A549 (cell line): Measurements from ENCODE around the gene ABI3BP. TPM values are rescaled to one million over a fixed set of nuclear protein-coding genes. Genes with fewer than 3 reads are reported as not detected.

ENCODE experiments used
- ATAC-seq, 2 experiments: fragments of 200-7000 bp in 1 of 2; fragments of >200 bp in 1 of 2; cut with Nextera tagmentation in 1 of 2; cut with Tn5 transposase in 1 of 2; 3 replicates each; pipeline versions ENCODE4 v1.8.0 to v1.9.1; 2018 to 2020; ENCODE audit warnings: mild to moderate bottlenecking in 1 of 2, moderate library complexity in 1 of 2
- CTCF ChIA-PET: fragments of 300-600 bp; sonication (Branson Sonifier 250); formaldehyde crosslinking; extraction: SDS; loops from one replicate; lab custom pipeline; 2021; ENCODE audit warnings: antibody characterized with exemption, inconsistent platforms; lab: Yijun Ruan, JAX
- POLR2A ChIA-PET: fragments of 350-600 bp; formaldehyde crosslinking; extraction: SDS; loops from one replicate; lab custom pipeline; 2021; ENCODE audit warnings: antibody characterized with exemption, inconsistent platforms; lab: Yijun Ruan, JAX
- DNase-seq, 2 experiments: peaks; one replicate each; pipeline versions ENCODE4 v3.0.0 to v3.0.0-alpha.2; 2011 to 2016; ENCODE audit warnings: low read depth in 1 of 2, low spot score in 1 of 2
- FAIRE-seq: peaks from 2 replicates; lab custom pipeline; 2011; peaks lifted over from hg19 to GRCh38; lab: Jason Lieb, UNC
- H3K27ac ChIP-seq, 2 experiments: fragments of >200 bp; sonication (Bioruptor Twin); formaldehyde crosslinking; 3 replicates each; pipeline ENCODE4 v1.5.1; 2016 to 2017
- H3K4me1 ChIP-seq: fragments of >200 bp; sonication (Bioruptor Twin); formaldehyde crosslinking; 3 replicates; pipeline ENCODE4 v1.6.1; 2016
- H3K4me2 ChIP-seq: fragments of >200 bp; sonication (Bioruptor Twin); formaldehyde crosslinking; 3 replicates; pipeline ENCODE4 v1.6.1; 2016
- H3K4me3 ChIP-seq: fragments of >200 bp; sonication (Bioruptor Twin); formaldehyde crosslinking; 3 replicates; pipeline ENCODE4 v1.5.1; 2016
- H3K9me3 ChIP-seq: fragments of >200 bp; sonication (Bioruptor Twin); formaldehyde crosslinking; 3 replicates; pipeline ENCODE4 v1.6.1; 2016
- BCL3 ChIP-seq: fragments of >200 bp; sonication (Bioruptor Twin); formaldehyde crosslinking; IDR thresholded peaks from 3 replicates; pipeline ENCODE4 v1.6.1; 2016
- BHLHE40 ChIP-seq: IDR thresholded peaks from 2 replicates; pipeline ENCODE4 v1.6.1; 2012; ENCODE audit warnings: low read depth, low read length, inconsistent platforms
- CBX8 ChIP-seq: fragments of 200-600 bp; sonication (generic); IDR thresholded peaks from 2 replicates; pipeline ENCODE4 v1.6.1; 2016
- CTCF ChIP-seq: fragments of >200 bp; sonication (Bioruptor Twin); formaldehyde crosslinking; IDR thresholded peaks from 3 replicates; pipeline ENCODE4 v1.5.1; 2016
- EHMT2 ChIP-seq: fragments of 200-600 bp; sonication (generic); IDR thresholded peaks from 2 replicates; pipeline ENCODE4 v1.6.1; 2016; ENCODE audit warnings: antibody characterized with exemption, low read depth, mild to moderate bottlenecking, moderate library complexity
- ELK1 ChIP-seq: fragments of 150-350 bp; IDR thresholded peaks from 2 replicates; pipeline ENCODE4 v1.6.1; 2014; ENCODE audit warnings: low read depth, mild to moderate bottlenecking, low read length
- ESRRA ChIP-seq: fragments of 150-350 bp; IDR thresholded peaks from 2 replicates; pipeline ENCODE4 v1.6.1; 2014; ENCODE audit warnings: mild to moderate bottlenecking, low read length, borderline replicate concordance
- FOSB ChIP-seq: fragments of 250-450 bp; sonication (Bioruptor Pico); IDR thresholded peaks from 2 replicates; pipeline ENCODE4 v1.5.0; 2020; ENCODE audit warnings: mild to moderate bottlenecking, moderate library complexity
- FOXS1 ChIP-seq: fragments of 250-450 bp; sonication (Bioruptor Pico); IDR thresholded peaks from 2 replicates; pipeline ENCODE4 v1.5.0; 2020; ENCODE audit warnings: mild to moderate bottlenecking, moderate library complexity
- GATA3 ChIP-seq: IDR thresholded peaks from 2 replicates; pipeline ENCODE4 v1.6.1; 2012; ENCODE audit warnings: borderline replicate concordance
- HDAC2 ChIP-seq: fragments of 200-600 bp; sonication (generic); IDR thresholded peaks from 2 replicates; pipeline ENCODE4 v1.6.1; 2016
- HES2 ChIP-seq: fragments of >200 bp; sonication (Bioruptor Twin); formaldehyde crosslinking; IDR thresholded peaks from 2 replicates; pipeline ENCODE4 v1.6.1; 2016
- HMGXB4 ChIP-seq: fragments of 250-450 bp; sonication (Bioruptor Pico); IDR thresholded peaks from 2 replicates; pipeline ENCODE4 v1.5.0; 2021; ENCODE audit warnings: mild to moderate bottlenecking, moderate library complexity, borderline replicate concordance
- HOXA7 ChIP-seq: fragments of 250-450 bp; sonication (Bioruptor Pico); IDR thresholded peaks from 2 replicates; pipeline ENCODE4 v1.5.0; 2020; ENCODE audit warnings: mild to moderate bottlenecking, moderate library complexity
- HOXB13 ChIP-seq: fragments of 250-450 bp; sonication (Bioruptor Pico); IDR thresholded peaks from 2 replicates; pipeline ENCODE4 v1.5.0; 2020; ENCODE audit warnings: low read depth, mild to moderate bottlenecking, moderate library complexity
- JUNB ChIP-seq: fragments of >200 bp; sonication (Bioruptor Twin); formaldehyde crosslinking; IDR thresholded peaks from 2 replicates; pipeline ENCODE4 v1.6.1; 2016
- MAZ ChIP-seq: fragments of 150-350 bp; IDR thresholded peaks from 2 replicates; pipeline ENCODE4 v1.6.1; 2014; ENCODE audit warnings: antibody characterized with exemption, low read depth, low read length, borderline replicate concordance
- NFE2L2 ChIP-seq: fragments of 150-350 bp; conservative IDR thresholded peaks from 2 replicates; pipeline ENCODE4 v1.6.1; 2014; ENCODE audit warnings: low read length
- NR3C1 ChIP-seq: fragments of >200 bp; sonication (Bioruptor Twin); formaldehyde crosslinking; IDR thresholded peaks from 3 replicates; pipeline ENCODE4 v1.6.1; 2017
- PHF8 ChIP-seq: fragments of 200-600 bp; sonication (generic); IDR thresholded peaks from 2 replicates; pipeline ENCODE4 v1.6.1; 2016; ENCODE audit warnings: low read depth, mild to moderate bottlenecking, antibody characterized with exemption, moderate library complexity, borderline replicate concordance
- POLR2AphosphoS2 ChIP-seq: conservative IDR thresholded peaks from 2 replicates; pipeline ENCODE4 v1.6.1; 2012; ENCODE audit warnings: low read length, improper control_type of control experiment, inconsistent platforms
- RAD21 ChIP-seq, 2 experiments: fragments of >200 bp in 1 of 2; sonication (Bioruptor Twin) in 1 of 2; formaldehyde crosslinking in 1 of 2; IDR thresholded peaks in 1 of 2; conservative IDR thresholded peaks in 1 of 2; 2 replicates in 1 of 2; 3 replicates in 1 of 2; pipeline ENCODE4 v1.6.1; 2012 to 2018; ENCODE audit warnings: inconsistent platforms in 1 of 2
- RCOR1 ChIP-seq: fragments of 150-350 bp; IDR thresholded peaks from 2 replicates; pipeline ENCODE4 v1.6.1; 2014; ENCODE audit warnings: antibody characterized with exemption, low read length, low read depth
- SMC3 ChIP-seq: fragments of >200 bp; sonication (Bioruptor Twin); formaldehyde crosslinking; IDR thresholded peaks from 3 replicates; pipeline ENCODE4 v1.6.1; 2018; ENCODE audit warnings: inconsistent platforms
- TFCP2L1 ChIP-seq: fragments of 250-450 bp; sonication (Bioruptor Pico); IDR thresholded peaks from 2 replicates; pipeline ENCODE4 v1.5.0; 2021; ENCODE audit warnings: mild to moderate bottlenecking
- ZNF302 ChIP-seq: fragments of 250-450 bp; sonication (Bioruptor Pico); IDR thresholded peaks from 2 replicates; pipeline ENCODE4 v1.9.0; 2021; ENCODE audit warnings: inconsistent platforms, mild to moderate bottlenecking, moderate library complexity
- WGBS: methylation state at CpG from one replicate; pipeline ENCODE4 v1.1.6; 2017; ENCODE audit errors: missing lambda C conversion rate; 5-methylcytosine and 5-hydroxymethylcytosine counted together
- polyA plus RNA-seq, 4 experiments: library from polyadenylated mRNA; depleted of rRNA in 3 of 4; stranded (reverse); fragments of >200 nt; fragmentation: RNase III in 1 of 4; extraction: RNeasy Plus Mini Kit Qiagen cat#74134 plus additional on column Dnase treatment in 1 of 4; gene quantifications; 2 replicates in 3 of 4; 3 replicates in 1 of 4; pipeline ENCODE4 v1.2.3, GENCODE V29; 2011 to 2017
- TF ChIP-seq, protein P1 (sequence below): IDR thresholded peaks from 2 replicates; pipeline ENCODE4 v1.6.1; 2012

ABI3BP gene
- polyA plus RNA-seq, 2 of the 4 experiments (the other 2 are of a cell fraction): 1.3 to 1.8 TPM

GRCh38 chr3:101037613-101038012, 44.4 kb upstream of the ABI3BP start:
- FAIRE-seq: no peak
- Histone ChIP-seq H3K9me3 (peaks cover 20% of the 10 kb centered on the region; the same call in 2 of the 3 replicates), H3K4me2 (no peak overlapping the region), H3K4me1 (peaks cover 19% of the 10 kb centered on the region), H3K27ac (peak overlapping the region; percentile 59 to 83; a peak in 5 of 6 replicates), H3K4me3 (no peak overlapping the region)
- DNase-seq: no peak
- POLR2A ChIA-PET: no interaction called here
- CTCF ChIA-PET: no interaction called here
- no peak for ATAC-seq
- 93% methylated on average over 5 of the region's 5 CpGs for WGBS
- TF ChIP-seq FOXS1 (no peak), FOSB (no peak)

GRCh38 chr3:101036676-101037075, 43.5 kb upstream of the ABI3BP start:
- Histone ChIP-seq H3K9me3 (peaks cover 27% of the 10 kb centered on the region), H3K4me1 (peaks cover 19% of the 10 kb centered on the region)
- DNase-seq (no peak), FAIRE-seq (no peak), ATAC-seq (peak; percentile 59 to 63; a peak in 5 of 6 replicates)
- CTCF ChIA-PET: interaction anchor here (1.4 kb wide), 1 partner anchor 159 kb away, joined by 4 read pairs; no protein-coding TSS in a partner anchor
- POLR2A ChIA-PET: interaction anchor here (0.8 to 1.1 kb wide), 3 partner anchors 29 to 46 kb away, joined by 3 read pairs; no protein-coding TSS in a partner anchor
- no peak for TF ChIP-seq BCL3
- TF ChIP-seq CTCF: no peak
- TF ChIP-seq GATA3: no peak
- no peak for TF ChIP-seq MAZ
- TF ChIP-seq NFE2L2: no peak
- no peak for TF ChIP-seq TFCP2L1 (CRISPR knock-in tag)
- no peak for TF ChIP-seq JUNB
- TF ChIP-seq FOSB: no peak
- no peak for TF ChIP-seq ZNF302 (CRISPR knock-in tag)
- TF ChIP-seq NR3C1: no peak
- TF ChIP-seq, protein P1, sequence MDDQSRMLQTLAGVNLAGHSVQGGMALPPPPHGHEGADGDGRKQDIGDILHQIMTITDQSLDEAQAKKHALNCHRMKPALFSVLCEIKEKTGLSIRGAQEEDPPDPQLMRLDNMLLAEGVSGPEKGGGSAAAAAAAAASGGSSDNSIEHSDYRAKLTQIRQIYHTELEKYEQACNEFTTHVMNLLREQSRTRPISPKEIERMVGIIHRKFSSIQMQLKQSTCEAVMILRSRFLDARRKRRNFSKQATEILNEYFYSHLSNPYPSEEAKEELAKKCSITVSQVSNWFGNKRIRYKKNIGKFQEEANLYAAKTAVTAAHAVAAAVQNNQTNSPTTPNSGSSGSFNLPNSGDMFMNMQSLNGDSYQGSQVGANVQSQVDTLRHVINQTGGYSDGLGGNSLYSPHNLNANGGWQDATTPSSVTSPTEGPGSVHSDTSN: no peak
- TF ChIP-seq SMC3: no peak
- no peak for TF ChIP-seq RCOR1
- TF ChIP-seq BHLHE40: no peak
- no peak for TF ChIP-seq PHF8
- TF ChIP-seq, all 56 proteins: peak for 0
- WGBS: 32% methylated on average over 3 of the region's 3 CpGs
- Histone ChIP-seq H3K4me2 (peak overlapping the region; percentile 52), H3K27ac (peak overlapping the region; percentile 83 to 91), H3K4me3 (no peak overlapping the region)

- H3K27ac ChIP-seq: peak overlapping the region; percentile 83 to 91
- POLR2A ChIA-PET: interaction anchor here (0.8 to 1.1 kb wide), 4 partner anchors 29 to 161 kb away, joined by 3 read pairs; no protein-coding TSS in a partner anchor
- 0% methylated on average over 1 of the region's 1 CpG for WGBS
- H3K4me2 ChIP-seq: peak overlapping the region; percentile 52
- peaks cover 30% of the 10 kb centered on the region for H3K9me3 ChIP-seq
- CTCF ChIA-PET: interaction anchor here (1.4 kb wide), 1 partner anchor 160 kb away, joined by 4 read pairs; no protein-coding TSS in a partner anchor
- peaks cover 19% of the 10 kb centered on the region for H3K4me1 ChIP-seq
- DNase-seq: peak; percentile 18 to 84
- H3K4me3 ChIP-seq: no peak overlapping the region
- FAIRE-seq: peak; percentile 99
- peak; percentile 96 for ATAC-seq
- TF ChIP-seq ESRRA (no peak), RAD21 (conservative IDR thresholded peaks at IDR 0.05 in 1 of 2, IDR thresholded peaks at IDR 0.05 in 1 of 2) (peak; percentile 25 to 49; a peak in 2 of 5 replicates), HOXA7 (CRISPR knock-in tag) (no peak), HMGXB4 (CRISPR knock-in tag) (no peak), POLR2AphosphoS2 (no peak), HOXB13 (CRISPR knock-in tag) (no peak; the same call in 1 of the 2 replicates), ELK1 (no peak), HES2 (0 out of 2 replicates have a peak, but pooled peaks have one; percentile 13), GATA3 (peak; percentile 70; the same call in 1 of the 2 replicates), EHMT2 (no peak), CBX8 (no peak), SMC3 (peak; percentile 34; the same call in 2 of the 3 replicates), TFCP2L1 (CRISPR knock-in tag) (no peak), HDAC2 (no peak)
Measured at GRCh38 chr3:101036213-101036618, 43.0 kb upstream of the ABI3BP start.
